Measurements from ENCODE around the gene ADARB1.

Gene ADARB1

GRCh38 chr21:45234965-45235364 is 160.6 kb downstream of the ADARB1 start:
- no peak for FAIRE-seq

DNA sequence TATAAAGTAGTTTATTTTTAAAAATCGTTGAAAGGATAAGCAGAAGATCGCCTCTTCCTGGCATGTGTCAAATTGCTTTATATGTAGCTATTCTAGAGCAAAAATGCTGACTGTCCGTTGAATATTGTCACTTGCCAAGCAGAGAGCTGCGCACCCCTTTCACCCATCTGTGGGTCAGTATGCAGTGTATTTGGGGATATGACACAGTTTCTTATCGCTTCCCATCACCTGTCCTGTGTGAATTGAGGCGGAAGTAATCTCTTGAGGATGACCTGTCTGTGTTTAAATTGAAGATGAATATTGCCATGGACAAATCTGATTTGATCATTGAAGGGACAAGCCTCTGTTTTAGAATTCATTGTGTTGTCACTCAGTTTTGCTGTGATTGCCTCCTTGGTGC is 161.1 kb downstream of the ADARB1 start:
- no peak for FAIRE-seq

GRCh38 chr21:45236481-45236880 is 162.1 kb downstream of the ADARB1 start:
- FAIRE-seq = no peak

- FAIRE-seq = no peak
Observed at GRCh38 chr21:45237401-45237800, 163.0 kb downstream of the ADARB1 start.

- FAIRE-seq = no peak
Observed at GRCh38 chr21:45241357-45241756, 167.0 kb downstream of the ADARB1 start.

DNA sequence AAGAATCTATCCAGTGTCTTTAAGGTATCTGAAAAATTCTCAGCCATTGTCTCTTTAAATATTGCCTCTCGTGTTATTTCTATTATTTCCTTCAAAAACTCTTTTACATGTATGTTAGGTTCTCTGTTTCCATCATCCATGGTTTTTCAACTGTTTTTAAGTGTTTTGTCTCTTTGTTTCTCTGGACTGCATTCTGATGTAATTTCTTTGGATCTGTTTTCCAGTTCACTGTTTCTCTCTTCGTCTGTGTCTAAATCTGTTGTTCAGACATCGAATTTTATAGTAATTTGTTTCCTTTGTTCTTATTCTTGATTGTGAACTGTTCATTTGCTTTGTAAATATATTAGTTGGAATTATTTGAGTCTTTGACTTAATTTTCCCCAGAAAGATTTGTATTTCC is 169.2 kb downstream of the ADARB1 start:
- FAIRE-seq = no peak

DNA sequence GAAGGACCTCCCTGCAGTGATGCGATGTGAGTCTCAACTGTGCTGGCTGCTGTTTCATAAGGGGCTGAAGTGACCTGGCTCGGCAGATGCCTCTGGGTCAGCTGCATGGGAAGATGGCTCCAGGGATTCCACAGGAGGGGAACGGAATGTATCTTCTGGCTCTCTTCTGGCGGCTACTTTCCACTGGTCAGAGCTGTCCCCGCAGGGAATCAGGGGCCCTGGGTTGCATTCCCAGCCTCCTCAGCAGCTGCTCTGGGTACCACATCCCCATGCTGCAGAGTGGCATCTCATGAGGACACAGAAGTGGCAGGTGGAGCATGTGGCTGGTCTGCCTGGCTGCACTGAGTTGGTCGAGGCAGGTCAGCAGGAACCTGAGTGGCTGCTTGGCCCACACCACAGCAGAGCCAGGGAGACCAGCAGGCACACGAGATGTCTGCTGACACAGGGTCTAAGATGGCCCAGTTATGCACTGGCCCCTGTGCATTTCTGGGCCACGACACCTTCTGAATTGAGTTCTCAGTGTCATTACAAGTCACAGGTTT is 170.5 kb downstream of the ADARB1 start:
- FAIRE-seq = no peak

- FAIRE-seq = no peak
Observed at GRCh38 chr21:45246386-45247320, 172.3 kb downstream of the ADARB1 start.

DNA sequence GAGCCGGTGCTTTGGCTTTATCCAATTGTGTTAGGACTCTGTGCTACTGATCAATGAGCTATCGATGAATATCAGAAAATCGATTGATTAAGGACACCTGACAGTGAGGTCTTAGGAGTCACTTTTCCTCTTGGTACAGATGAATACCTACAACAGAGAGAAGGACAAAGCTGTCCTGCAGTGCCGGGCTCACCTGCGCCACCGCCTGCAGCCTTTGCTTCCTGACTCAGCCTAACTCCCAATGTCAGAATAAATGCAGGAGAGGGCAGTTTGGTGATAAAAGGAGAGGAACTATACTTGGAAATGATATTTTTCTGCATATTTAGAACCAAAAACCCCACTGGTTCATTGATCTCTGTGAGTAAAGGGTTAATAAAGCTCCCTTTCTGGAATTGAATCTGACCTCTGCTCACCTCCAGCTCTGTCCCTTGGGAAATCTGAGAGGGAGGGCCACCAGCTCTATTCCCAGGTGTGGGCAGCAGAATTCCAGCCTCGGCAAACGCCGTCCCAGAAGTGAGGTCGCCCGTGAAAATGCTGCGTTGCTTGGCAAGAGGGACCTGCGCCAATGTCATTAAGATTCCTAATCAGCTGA is 174.0 kb downstream of the ADARB1 start:
- FAIRE-seq = no peak

DNA sequence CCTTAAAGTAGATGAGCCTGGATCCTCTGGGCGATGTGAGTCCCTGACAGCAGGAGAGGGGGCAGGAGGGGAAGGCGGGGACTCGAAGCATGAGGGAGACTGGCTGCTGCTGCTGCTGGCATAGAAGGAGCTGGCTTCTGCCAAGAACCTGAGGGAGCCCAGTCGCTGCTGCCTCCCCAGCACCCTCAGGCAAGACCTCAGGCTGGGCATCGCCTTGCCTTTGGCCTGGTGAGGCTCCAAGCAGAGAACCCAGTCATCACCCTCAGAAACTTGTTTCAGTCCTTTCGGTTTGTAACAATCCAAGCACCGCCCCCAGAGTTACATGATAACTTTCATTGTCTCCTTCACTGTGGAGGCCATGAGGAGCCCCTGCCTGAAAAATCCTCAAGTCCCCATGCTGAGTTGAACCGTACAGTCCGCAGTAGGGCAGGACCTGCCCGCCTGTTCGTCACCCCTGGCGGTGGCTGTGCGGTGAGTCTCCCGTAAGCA is 174.6 kb downstream of the ADARB1 start:
- no peak for FAIRE-seq

- no peak for FAIRE-seq
Observed at GRCh38 chr21:45249626-45250025, 175.2 kb downstream of the ADARB1 start.

DNA sequence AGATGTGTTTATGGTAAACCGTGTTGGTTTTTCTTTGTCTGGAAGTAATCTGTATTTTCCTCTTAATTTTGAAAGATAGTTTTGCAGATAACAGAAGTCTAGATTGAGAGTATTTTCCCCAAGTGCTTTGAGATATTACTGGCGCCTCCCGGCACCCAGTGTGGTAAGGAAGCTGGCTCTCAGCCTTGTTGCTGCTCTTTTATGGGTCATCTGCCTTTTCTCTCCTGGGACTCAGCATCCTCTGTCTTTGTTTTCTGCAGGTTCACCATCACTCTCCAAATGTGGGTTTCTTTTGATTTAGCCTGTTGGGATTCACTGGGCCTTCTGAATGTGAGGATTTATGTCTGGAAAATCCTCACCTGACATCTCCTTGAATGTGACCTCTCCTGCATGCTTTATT is 175.9 kb downstream of the ADARB1 start:
- no peak for FAIRE-seq

GRCh38 chr21:45250914-45251634 is 176.7 kb downstream of the ADARB1 start:
- no peak for FAIRE-seq

DNA sequence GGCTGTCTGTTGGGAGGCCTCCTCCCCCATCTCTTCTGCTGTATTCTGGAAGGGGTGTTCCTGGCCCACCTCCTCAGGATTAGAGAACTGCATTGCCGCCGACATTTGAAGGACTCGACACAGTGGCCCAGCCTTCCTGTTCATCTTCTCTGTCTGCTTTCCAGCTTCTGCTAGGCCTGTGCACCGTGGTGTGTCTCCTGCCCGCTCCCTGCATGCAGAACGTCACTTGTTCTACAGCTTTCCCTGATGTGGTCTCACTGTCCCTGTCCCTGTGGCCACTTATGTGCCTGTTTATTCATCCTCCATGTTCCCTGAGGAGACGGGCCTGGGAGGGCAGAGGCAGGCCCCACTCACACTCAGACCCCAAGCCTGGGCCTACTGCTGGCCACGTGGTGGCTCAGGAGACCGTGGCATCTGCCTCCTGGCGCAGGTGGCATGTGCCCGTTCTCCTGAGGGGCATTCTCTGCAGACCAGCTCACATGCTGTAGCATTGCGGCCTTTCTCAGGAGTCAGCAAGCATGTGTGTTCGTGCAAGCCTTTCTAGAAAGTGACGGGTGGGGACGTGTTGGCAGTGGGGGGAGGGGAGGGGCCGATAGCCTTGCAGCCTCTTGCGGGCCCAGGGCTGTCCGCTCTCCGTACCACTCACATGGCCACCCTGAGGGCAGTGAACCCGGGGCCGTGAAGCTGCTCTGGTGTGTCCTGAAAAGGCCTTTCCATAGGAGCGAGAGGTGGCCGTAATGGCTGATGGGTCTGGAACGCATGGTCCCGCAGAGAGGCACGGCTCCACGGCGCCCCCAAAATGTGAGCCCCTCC is 177.5 kb downstream of the ADARB1 start:
- no peak for FAIRE-seq

GRCh38 chr21:45252448-45252925 is 178.1 kb downstream of the ADARB1 start:
- FAIRE-seq = no peak

DNA sequence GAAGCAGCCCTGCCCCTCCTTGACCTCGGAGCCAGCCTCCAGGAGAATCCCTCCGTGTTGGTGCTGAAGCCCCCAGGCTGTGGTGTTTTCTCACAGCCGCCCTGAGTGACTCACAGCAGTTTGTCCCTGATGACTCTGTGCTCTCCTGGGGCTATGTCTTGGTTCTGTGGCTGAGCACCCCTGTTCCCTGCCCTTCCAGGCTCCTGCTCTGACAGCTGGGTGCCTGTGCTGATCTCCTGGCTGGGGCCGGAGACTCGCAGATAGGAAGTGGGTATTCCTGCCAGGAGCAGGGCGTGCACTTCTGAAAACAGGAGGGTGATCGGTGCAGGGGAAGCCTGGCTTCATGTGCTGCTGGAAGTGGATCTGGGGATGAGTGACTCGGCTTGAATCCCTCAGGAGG is 178.8 kb downstream of the ADARB1 start:
- no peak for FAIRE-seq

GRCh38 chr21:45253633-45254459 is 179.5 kb downstream of the ADARB1 start:
- no peak for FAIRE-seq

- FAIRE-seq = no peak
Observed at GRCh38 chr21:45254460-45254930, 180.1 kb downstream of the ADARB1 start.

- FAIRE-seq = no peak
Observed at GRCh38 chr21:45255381-45256020, 181.1 kb downstream of the ADARB1 start.
